HG03060 (cell line): Measurements from ENCODE around the gene NAA10.

ENCODE experiments used
- ATAC-seq: cut with Tn5 transposase; IDR thresholded peaks from one replicate; pipeline ENCODE4 v1.9.1; 2021; ENCODE audit warnings: low read depth, moderate number of reproducible peaks; ENCODE audit not compliant: unreplicated experiment

Gene NAA10

DNA sequence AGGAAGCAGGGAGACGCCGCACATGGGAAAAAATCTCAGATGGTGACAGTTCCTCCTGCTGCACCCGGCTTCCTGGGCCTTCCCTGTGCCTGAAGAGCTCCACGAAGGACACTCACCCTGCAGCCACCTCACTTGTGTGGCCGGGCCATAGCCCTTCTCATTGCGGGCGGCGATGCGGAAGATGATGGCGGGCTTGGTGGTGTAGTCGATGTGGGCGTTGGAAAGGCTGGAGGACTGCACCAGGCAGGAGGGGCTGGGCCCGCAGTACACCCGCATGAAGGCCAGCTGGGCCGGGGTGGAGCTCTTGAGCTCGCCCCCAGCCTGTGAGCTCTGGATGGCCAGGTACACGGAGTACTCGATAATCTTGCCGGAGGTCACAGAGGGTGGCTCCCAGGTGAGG, 15.3 kb upstream of the NAA10 start:
- ATAC-seq, result no peak

- ATAC-seq, result no peak
These were observed 14.3 kb upstream of the NAA10 start for GRCh38 chrX:153948847-153949805.

- ATAC-seq, result no peak
These were observed 13.2 kb upstream of the NAA10 start for GRCh38 chrX:153948002-153948466.

DNA sequence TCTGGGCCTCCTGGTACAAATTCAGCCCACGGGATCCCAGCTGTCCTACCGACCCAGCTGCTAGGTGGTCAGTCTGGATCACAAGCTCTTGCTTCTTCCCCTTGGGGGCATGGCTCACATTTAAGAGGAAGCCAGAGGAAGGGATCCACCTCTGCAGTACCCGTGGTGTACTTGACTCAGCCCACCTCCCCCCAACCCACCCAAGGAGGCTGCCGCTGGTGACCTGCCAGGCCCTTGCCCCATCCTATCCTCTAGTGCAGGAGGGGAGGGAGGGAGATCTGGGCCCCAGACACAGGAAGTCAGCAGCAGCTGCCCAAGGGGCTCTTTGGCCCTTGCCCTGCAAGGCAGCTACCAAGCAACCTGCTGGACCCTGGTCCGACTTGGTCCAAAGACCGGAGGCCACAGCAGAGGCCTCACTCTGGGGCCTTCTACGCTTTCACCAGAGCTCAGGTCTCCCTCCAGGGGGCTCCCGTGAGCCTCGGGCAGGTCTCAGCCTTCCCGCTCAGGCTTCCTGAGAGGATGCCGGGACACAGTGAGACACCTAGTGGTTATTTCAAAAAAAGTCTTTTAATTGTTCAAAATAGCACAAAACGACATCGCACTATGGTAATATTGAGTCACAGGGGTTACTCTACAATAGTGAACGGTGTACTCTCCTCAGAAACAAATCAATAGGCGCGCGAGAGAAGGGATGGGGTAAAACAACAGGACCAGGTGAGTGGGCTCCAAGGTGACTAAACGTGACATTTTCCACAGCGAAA, 12.4 kb upstream of the NAA10 start:
- no peak for ATAC-seq

DNA sequence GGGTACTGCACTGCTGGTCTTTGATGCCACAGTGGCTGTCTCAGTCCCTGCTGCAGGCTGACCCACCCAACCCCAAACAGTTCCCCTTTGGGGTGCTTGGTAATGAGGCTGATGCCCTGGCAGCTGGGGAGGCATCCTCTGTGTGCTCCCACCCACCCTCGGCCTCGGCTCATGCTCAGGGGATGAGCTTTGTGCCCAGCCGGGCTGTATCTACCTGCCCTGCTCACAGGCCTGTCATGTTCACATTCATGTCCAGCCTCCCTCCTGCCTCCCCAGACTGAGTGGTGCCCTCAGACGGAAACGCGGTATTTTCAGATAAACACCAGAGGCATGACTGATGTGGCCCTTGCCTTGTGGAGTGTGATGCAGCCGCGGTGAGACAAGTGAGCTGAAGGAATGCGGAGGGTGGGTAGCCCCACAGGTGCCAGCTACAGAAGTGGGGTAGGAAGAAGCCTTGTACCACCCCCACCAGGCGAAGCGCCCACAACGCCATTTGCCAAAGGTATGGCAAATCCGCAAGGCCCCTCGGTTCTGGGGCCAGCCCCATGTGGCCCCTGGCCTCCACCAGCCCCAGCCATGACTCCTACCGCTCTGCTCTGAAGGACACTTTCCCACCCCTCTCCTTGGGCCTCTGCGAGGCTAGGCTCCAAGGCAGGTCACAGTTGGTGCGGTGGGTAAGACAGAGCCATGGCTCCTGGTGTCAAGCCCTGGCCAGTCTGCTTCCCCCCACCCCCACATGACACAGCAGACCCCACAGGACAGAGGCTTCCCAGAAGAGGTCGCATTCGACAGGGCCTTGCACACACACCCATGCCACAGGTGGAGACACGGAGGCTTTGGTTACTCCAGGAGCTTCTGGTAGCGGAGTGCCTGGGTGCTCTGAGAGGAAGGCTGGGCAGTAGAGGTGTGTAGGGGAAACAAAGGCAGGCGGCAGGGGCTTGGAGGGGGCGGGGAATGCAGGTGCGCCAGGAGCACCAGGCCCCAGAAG, 11.4 kb upstream of the NAA10 start:
- ATAC-seq, result no peak

- no peak for ATAC-seq
These were observed 9.9 kb upstream of the NAA10 start for GRCh38 chrX:153944800-153945150.

DNA sequence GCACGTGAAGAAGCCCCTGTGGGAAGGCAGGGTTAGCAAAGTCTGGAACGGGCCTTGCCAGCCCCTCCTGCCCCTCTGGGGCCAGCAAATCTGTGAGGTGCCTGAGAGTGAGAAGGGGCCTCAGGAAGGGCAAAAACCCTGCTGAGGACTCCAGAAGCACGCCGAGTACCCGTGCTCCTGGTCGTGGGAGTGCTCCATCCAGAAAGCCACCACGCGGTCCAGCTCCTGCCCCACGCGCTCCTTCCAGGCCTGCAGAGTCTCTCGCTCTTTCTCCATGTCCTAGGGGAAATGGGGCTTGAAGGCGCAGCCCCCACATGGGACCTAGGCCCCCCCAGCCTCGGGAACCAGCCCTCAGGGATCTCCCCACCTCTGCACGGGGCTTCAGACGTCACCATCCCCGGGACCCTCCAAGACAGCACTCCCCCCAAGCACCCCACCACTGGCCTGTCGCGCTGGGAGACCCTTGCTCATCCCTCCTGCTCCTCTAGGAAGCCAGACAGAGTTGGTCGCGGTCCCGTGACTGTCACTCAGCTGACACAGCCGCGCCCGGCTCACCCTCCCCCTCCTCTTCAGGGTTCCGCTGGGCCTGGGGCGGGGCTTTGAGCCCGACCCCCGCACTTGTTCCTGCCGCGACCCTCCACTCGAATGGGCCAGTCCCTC, 9.4 kb upstream of the NAA10 start, which contains the start of gene RENBP:
TSS of gene RENBP (minus strand) at position 504 of the 660 bp plus-strand sequence. CDS start at position 471, 33 bp downstream.
- no peak for ATAC-seq

DNA sequence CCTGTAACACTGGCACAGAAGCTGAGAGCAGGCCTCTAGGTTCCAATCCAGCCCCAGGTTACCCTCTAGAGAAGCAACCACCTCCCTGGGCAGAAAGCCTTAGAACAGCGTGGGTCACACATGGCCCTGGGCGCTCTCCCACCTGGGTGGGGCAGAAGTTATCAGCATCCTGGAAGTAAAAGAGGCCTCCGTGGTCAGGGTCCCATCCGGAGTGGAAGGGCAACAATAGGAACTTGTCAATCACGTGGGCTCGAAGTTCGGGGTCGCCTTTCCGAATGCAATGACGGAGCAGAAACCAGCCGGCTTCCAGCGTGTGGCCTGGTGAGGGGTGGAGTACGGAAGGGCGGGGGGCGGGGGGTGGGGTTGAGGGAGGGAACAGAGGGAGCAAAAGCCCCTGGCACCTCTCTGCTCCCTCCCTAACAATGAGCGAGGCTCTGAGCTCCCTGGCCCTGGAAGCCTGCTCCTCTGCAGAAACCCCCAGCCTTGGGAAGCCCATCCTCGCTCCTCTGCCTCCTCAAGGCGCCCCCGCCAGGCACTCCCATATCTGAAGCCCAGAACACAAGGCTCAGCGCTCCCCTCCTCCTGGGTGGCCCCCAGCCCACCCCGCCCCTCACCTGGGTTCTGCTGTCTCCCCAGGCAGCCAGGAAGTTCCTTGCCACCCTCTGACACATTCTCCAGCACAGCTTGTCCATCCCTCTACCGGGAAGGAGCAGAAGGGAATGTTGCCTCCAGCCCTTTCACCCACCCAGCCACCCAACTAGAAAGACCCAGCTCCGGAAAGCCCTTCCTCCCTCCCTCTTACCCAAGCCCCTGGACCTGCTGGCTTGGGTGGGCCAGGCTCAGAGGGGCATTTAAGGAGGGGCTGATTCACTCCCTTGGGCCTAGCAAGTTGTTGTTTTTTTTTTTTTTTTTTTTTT, 6.8 kb upstream of the NAA10 start:
- no peak for ATAC-seq

- ATAC-seq, result no peak
These were observed 4.7 kb upstream of the NAA10 start for GRCh38 chrX:153939573-153939972.

- no peak for ATAC-seq
These were observed 3.5 kb upstream of the NAA10 start for GRCh38 chrX:153938226-153938786.

DNA sequence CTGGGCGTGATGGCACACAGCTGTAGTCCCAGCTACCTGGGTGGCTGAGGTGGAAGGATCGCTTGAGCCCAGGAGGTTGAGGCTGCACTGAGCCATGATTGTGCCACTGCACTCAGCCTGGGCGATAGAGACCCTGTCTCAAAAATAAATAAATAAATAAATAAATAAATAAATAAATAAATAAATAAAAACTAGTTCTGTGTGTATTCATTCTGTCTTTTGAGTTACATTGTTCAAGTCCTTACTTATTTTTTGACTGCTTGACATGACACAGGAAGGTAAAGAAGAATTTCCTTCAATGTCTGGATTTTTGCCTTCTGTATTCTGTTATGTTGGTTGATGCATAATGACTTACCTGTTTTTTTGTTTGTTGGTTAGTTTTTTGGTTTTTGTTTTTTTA, 2.2 kb upstream of the NAA10 start:
- no peak for ATAC-seq

DNA sequence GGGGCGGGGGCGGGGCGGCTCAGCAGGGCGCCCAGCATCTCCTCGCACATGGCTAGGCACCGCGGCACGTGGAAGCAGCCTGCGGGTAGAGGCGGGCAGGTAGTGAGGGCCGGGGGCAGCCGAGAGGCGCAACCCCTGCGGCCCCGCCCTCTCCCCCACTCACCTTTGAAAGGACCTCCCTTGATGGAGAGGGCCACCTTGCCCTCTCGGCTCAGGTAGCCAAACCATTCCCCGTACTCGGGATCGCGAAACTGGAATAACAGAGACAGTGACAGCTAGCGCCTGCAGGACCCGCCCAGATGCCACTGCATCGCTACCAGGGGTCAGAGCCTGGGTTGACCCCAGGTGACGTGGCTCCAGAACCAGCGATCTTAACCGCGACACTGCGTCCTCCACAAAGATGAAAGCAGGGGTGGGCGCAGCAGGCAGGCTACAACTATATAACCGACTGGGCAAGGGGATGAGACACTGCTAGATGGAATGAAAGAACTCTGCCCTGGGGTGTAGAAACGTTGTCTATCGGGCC, 552 bp upstream of the NAA10 start:
- ATAC-seq, result no peak

- no peak for ATAC-seq
These were observed 582 bp downstream of the NAA10 start for GRCh38 chrX:153934148-153934761.

GRCh38 chrX:153933748-153934147, 1.1 kb downstream of the NAA10 start:
- no peak for ATAC-seq

DNA sequence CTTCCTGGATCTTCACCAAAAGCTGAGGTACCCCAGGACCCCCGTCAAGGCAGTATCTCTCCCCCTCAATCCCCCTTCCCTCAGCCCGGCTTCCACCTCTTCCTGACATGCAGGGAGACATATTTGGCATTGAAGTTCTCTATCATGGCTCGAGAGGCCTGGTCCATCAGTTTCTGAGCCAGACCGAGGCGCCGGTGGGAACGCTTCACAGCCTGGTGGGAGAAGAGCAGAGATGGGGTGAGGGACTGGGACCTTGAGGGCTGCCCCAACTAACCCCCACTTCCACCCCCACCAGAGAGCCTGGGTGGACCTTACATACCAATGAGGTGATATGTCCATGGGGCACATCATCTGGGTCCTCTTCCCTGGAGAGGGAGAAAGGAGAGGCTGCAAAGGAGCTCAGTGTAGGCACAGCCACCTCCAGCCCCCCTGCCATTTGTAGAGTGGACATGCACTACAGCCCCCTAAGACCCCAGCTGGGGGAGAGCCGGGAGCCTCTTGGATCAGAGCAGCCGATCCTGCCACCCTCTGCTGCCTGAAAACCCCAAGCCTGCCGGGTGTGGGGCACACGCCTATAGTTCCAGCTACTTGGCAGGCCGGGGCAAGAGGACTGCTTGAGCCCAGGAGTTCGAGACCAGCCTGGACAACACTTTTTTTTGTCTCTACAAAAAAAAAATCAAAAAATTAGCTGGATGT, 2.5 kb downstream of the NAA10 start:
- no peak for ATAC-seq

- ATAC-seq, result no peak
These were observed 3.1 kb downstream of the NAA10 start for GRCh38 chrX:153931748-153932147.

- no peak for ATAC-seq
These were observed 3.7 kb downstream of the NAA10 start for GRCh38 chrX:153931151-153931550.
